H54 (cell line): Measurements from ENCODE around the gene TBC1D17.
A peak's percentile ranks its signal among the peaks of the same experiment; 100 is the strongest.

Source experiments
- DNase-seq: peaks from one replicate; pipeline ENCODE4 v3.0.0; 2011; ENCODE audit warnings: low spot score, mixed read lengths; ENCODE audit not compliant: insufficient read length
- FAIRE-seq: peaks from 3 replicates; lab custom pipeline; 2011; peaks lifted over from hg19 to GRCh38; lab: Jason Lieb, UNC
- POLR2A ChIP-seq: IDR thresholded peaks from 2 replicates; pipeline ENCODE4 v1.6.1; 2011; ENCODE audit warnings: low read depth, mild to moderate bottlenecking, low read length

Gene TBC1D17

GRCh38 chr19:49873129-49873521, 4.4 kb upstream of the TBC1D17 start:
- no peak for FAIRE-seq
- DNase-seq: no peak
- no peak for TF ChIP-seq POLR2A

- DNase-seq (no peak), FAIRE-seq (no peak)
- no peak for TF ChIP-seq POLR2A
These were observed 3.7 kb upstream of the TBC1D17 start for GRCh38 chr19:49873834-49874233.

- no peak for TF ChIP-seq POLR2A
- DNase-seq: no peak
- FAIRE-seq: no peak
These were observed 2.9 kb upstream of the TBC1D17 start for GRCh38 chr19:49874503-49875157.

GRCh38 chr19:49875177-49875576, 2.3 kb upstream of the TBC1D17 start:
- FAIRE-seq (no peak), DNase-seq (no peak)
- no peak for TF ChIP-seq POLR2A

- TF ChIP-seq POLR2A: peak; percentile 31; the same call in 1 of the 2 replicates
- FAIRE-seq (no peak), DNase-seq (no peak)
These were observed 1.6 kb upstream of the TBC1D17 start for GRCh38 chr19:49875857-49876421.

GRCh38 chr19:49876422-49877019, 981 bp upstream of the TBC1D17 start:
- DNase-seq: peak; percentile 65
- TF ChIP-seq POLR2A: peak; percentile 76; the same call in 1 of the 2 replicates
- FAIRE-seq: no peak

GRCh38 chr19:49877879-49878743, 609 bp downstream of the TBC1D17 start:
- TF ChIP-seq POLR2A: peak; percentile 22; the same call in 1 of the 2 replicates
- DNase-seq (peak; percentile 99), FAIRE-seq (no peak)

GRCh38 chr19:49878744-49879070, 1.2 kb downstream of the TBC1D17 start:
- FAIRE-seq (no peak), DNase-seq (no peak)
- no peak for TF ChIP-seq POLR2A

GRCh38 chr19:49879243-49879963, 1.9 kb downstream of the TBC1D17 start:
- DNase-seq (no peak), FAIRE-seq (no peak)
- no peak for TF ChIP-seq POLR2A

GRCh38 chr19:49880162-49880869, 2.8 kb downstream of the TBC1D17 start:
- FAIRE-seq (no peak), DNase-seq (no peak)
- no peak for TF ChIP-seq POLR2A

- FAIRE-seq (no peak), DNase-seq (no peak)
- no peak for TF ChIP-seq POLR2A
These were observed 3.7 kb downstream of the TBC1D17 start for GRCh38 chr19:49881186-49881585.

- FAIRE-seq (no peak), DNase-seq (no peak)
- TF ChIP-seq POLR2A: no peak
These were observed 4.3 kb downstream of the TBC1D17 start for GRCh38 chr19:49881672-49882394.

- FAIRE-seq (no peak), DNase-seq (no peak)
- TF ChIP-seq POLR2A: no peak
These were observed 5.1 kb downstream of the TBC1D17 start for GRCh38 chr19:49882643-49883042.
